Gastrocnemius medialis (tissue), 4 donors: Measurements from ENCODE around the gene SLC12A4.

Experiments
- POLR2A ChIP-seq, 2 donors: fragments of 450-650 bp; IDR thresholded peaks; one replicate each; pipeline ENCODE4 v1.6.1; 2017; ENCODE audit warnings: antibody characterized with exemption in 2 of 2, mild to moderate bottlenecking in 2 of 2, moderate library complexity in 2 of 2
- TF ChIP-seq, protein P1 (sequence below), 5 experiments: fragments of 450-650 bp in 3 of 5; fragments of 200-600 bp in 2 of 5; sonication (generic) in 2 of 5; IDR thresholded peaks in 4 of 5; conservative IDR thresholded peaks in 1 of 5; 1 replicate in 4 of 5; 2 replicates in 1 of 5; pipeline ENCODE4 v1.5.1; 2016 to 2019; ENCODE audit warnings: antibody characterized with exemption in 5 of 5, mild to moderate bottlenecking in 3 of 5, moderate library complexity in 3 of 5

- TF ChIP-seq POLR2A (IDR thresholded peaks at IDR 0.05) = no peak
- TF ChIP-seq, protein P1, sequence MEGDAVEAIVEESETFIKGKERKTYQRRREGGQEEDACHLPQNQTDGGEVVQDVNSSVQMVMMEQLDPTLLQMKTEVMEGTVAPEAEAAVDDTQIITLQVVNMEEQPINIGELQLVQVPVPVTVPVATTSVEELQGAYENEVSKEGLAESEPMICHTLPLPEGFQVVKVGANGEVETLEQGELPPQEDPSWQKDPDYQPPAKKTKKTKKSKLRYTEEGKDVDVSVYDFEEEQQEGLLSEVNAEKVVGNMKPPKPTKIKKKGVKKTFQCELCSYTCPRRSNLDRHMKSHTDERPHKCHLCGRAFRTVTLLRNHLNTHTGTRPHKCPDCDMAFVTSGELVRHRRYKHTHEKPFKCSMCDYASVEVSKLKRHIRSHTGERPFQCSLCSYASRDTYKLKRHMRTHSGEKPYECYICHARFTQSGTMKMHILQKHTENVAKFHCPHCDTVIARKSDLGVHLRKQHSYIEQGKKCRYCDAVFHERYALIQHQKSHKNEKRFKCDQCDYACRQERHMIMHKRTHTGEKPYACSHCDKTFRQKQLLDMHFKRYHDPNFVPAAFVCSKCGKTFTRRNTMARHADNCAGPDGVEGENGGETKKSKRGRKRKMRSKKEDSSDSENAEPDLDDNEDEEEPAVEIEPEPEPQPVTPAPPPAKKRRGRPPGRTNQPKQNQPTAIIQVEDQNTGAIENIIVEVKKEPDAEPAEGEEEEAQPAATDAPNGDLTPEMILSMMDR (IDR thresholded peaks at IDR 0.05 in 4 of 5, conservative IDR thresholded peaks at IDR 0.05 in 1 of 5) = no peak
Observed at GRCh38 chr16:67963662-67964321, 4.6 kb downstream of the SLC12A4 start.
